Esophagus (tissue), 2 donors: ENCODE results near the gene CDC5L. TPM values are rescaled to one million over a fixed set of nuclear protein-coding genes. Genes with fewer than 3 reads are reported as not detected.
"Not testable (repeated sequence)": the region's sequence is repeated elsewhere in the genome, so short reads cannot be mapped to it uniquely, and the experiment has no call there.

Experiments used
- H3K27ac ChIP-seq, 2 donors: one replicate each; pipeline ENCODE4 v1.5.1; 2013; ENCODE audit warnings: low read depth in 2 of 2, mild to moderate bottlenecking in 2 of 2, inconsistent platforms in 1 of 2, low read length in 1 of 2, moderate library complexity in 1 of 2
- H3K27me3 ChIP-seq, 2 donors: one replicate each; pipeline ENCODE4 v1.6.1; 2013; ENCODE audit warnings: low read length in 2 of 2, control low read depth in 1 of 2, mild to moderate bottlenecking in 1 of 2; ENCODE audit not compliant: insufficient read depth in 2 of 2, control insufficient read depth in 1 of 2
- H3K36me3 ChIP-seq, 2 donors: one replicate each; pipeline ENCODE4 v1.6.1; 2013; ENCODE audit warnings: low read length in 1 of 2; ENCODE audit not compliant: control insufficient read depth in 2 of 2, insufficient read depth in 2 of 2
- H3K4me1 ChIP-seq, 2 donors: one replicate each; pipeline ENCODE4 v1.6.1; 2013; ENCODE audit warnings: low read length in 1 of 2; ENCODE audit not compliant: control insufficient read depth in 2 of 2, insufficient read depth in 2 of 2
- H3K4me3 ChIP-seq, 2 donors: one replicate each; pipeline ENCODE4 v1.5.1; 2013; ENCODE audit warnings: low read length in 2 of 2, mild to moderate bottlenecking in 2 of 2, low read depth in 1 of 2, moderate library complexity in 1 of 2
- H3K9me3 ChIP-seq, 2 donors: one replicate each; pipeline ENCODE4 v1.6.1; 2013; ENCODE audit warnings: mild to moderate bottlenecking in 2 of 2, low read depth in 1 of 2, low read length in 1 of 2, moderate library complexity in 1 of 2; ENCODE audit not compliant: control insufficient read depth in 2 of 2, insufficient read depth in 1 of 2
- WGBS, 2 donors: extraction: QIAGEN DNeasy Blood & Tissue Kit; methylation state at CpG; one replicate each; pipeline ENCODE4 v1.1.7; 2013; 5-methylcytosine and 5-hydroxymethylcytosine counted together
- polyA plus RNA-seq, 2 donors: library from polyadenylated mRNA; stranded (reverse); fragments of 200-250 nt; gene quantifications; one replicate each; pipeline ENCODE4 v1.2.3, GENCODE V29; 2013
- donor health status: healthy with polysubstance abuse.
- donor health status: Bipolar disorder and iron deficiency.

CDC5L gene
- polyA plus RNA-seq, 2 donors = 4.6 to 7.8 TPM

DNA sequence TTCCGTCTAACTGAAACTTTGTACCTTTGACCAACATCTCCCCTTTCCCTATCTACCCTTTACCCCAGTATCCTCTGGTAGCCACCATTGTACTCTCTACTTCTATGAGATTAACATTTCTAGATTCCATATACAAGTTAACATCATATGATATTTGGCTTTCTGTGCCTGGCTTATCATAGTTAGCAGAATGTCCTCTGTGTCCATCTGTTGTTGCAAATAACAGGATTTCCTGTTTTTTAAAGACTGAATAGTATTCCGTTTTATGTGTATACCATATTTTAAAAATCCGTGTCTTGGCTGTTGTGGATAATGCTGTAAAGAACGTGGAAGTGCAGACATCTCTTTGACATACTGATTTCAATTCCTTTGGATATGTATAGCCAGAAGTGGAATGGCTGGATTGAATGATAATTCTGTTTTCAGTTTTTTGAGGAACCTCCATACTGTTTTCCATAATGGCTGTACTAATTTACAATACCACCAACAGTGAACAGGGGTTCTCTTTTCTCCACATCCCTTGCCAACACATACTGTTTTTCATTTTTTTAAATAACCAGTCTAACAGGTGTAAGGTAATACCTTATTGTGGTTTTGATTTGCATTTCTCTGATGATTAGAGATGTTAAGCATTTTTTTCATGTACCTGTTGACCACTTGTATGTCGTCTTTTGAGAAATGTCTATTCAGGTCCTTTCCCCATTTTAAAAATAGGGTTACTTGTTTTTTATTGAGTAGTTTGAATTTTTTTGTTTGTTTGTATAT, 53.8 kb downstream of the CDC5L start:
- WGBS, 2 donors = 94% methylated on average over 5 of the region's 5 CpGs
- peaks cover 2 to 5% of the 10 kb centered on the region in 2 donors for H3K36me3 ChIP-seq

DNA sequence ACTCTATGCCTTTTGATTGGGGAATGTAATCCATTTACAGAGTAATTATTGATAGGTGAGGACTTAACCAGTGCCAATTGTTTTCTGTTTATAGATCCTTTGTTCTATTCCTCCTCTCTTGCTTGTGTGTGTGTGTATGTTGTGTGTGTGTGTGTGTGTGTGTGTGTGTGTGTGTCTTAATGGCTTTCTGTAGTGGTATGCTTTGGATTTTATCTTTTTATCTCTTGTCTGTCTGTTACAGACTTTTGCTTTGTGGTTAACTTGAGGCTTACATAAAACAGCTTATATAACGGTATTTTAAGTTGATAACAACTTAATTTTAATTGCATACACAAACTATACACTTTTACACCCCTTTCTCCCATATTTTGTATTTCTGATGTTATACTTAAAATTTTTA, 54.7 kb downstream of the CDC5L start:
- 79 to 86% methylated on average over 1 of the region's 1 CpG for WGBS, 2 donors
- H3K4me3 ChIP-seq = no peak overlapping the region
- no peaks in the 10 kb centered on the region for H3K4me1 ChIP-seq
- H3K9me3 ChIP-seq = peaks cover 0 to 2% of the 10 kb centered on the region in 2 donors
- H3K36me3 ChIP-seq = peaks cover 2 to 5% of the 10 kb centered on the region in 2 donors
- no peak overlapping the region for H3K27ac ChIP-seq
- H3K27me3 ChIP-seq = no peaks in the 10 kb centered on the region

More for the DNA sequence above, 53.8 kb downstream of the CDC5L start:
- no peaks in the 10 kb centered on the region for H3K4me1 ChIP-seq
- no peak overlapping the region for H3K4me3 ChIP-seq
- H3K9me3 ChIP-seq = peaks cover 0 to 2% of the 10 kb centered on the region in 2 donors
- no peaks in the 10 kb centered on the region for H3K27me3 ChIP-seq
- H3K27ac ChIP-seq = no peak overlapping the region

DNA sequence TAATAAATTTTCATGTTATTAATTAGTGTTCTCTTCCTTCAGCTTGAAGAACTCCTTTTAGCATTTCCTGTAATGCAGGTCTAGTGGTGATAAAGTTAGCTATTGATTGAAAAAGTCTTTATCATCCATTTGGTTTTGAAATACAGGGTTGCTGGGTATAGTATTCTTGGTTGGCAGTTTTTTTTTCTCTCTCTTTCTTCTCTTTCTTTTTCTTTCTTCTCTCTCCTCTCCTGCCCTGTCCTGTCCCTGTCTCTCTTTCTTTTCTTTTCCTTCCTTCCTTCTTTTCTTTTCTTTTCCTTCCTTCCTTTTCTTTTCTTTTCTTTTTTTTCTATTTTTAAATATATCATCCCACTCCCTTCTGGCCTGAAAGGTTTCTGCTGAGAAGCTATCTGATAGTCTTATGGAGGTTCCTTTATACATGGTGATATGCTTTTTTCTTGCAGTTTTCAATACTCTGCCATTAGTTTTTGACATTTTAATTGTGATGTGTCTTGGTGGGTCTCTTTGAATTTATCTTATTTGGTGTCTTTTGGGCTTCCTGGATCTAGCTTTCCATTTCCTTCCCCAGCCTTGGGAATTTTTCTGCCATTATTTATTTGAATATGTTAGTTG, 55.4 kb downstream of the CDC5L start:
- no peak overlapping the region for H3K4me3 ChIP-seq

DNA sequence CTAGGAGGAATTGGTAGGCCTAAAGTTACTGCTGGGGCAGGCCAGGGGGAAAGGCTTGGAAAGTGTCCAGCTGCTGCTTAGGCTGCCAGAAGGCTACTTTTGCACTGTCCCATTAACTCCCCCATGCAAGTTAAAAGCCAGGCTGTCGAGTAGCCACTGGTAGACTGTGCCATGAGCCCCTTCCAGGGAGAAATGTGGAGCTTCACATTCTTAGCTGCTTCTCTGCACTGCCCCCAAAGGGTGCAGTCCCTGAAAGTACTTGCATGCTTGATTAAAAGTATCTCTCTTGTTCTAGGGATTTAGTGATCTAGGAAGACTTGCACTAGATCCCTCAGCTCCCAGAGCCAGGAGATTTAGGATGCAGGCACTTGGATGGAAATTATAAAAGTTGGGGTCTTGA, 57.3 kb downstream of the CDC5L start:
- peaks cover 0 to 2% of the 10 kb centered on the region in 2 donors for H3K9me3 ChIP-seq
- no peaks in the 10 kb centered on the region for H3K27me3 ChIP-seq
- peaks cover 2 to 5% of the 10 kb centered on the region in 2 donors for H3K36me3 ChIP-seq
- no peaks in the 10 kb centered on the region for H3K4me1 ChIP-seq
- H3K27ac ChIP-seq = no peak overlapping the region
- no peak overlapping the region for H3K4me3 ChIP-seq
- 76 to 93% methylated on average over 1 of the region's 1 CpG for WGBS, 2 donors

More for the DNA sequence above, 55.4 kb downstream of the CDC5L start:
- peaks cover 2 to 5% of the 10 kb centered on the region in 2 donors for H3K36me3 ChIP-seq
- peaks cover 0 to 2% of the 10 kb centered on the region in 2 donors for H3K9me3 ChIP-seq
- no peak overlapping the region for H3K27ac ChIP-seq
- H3K4me1 ChIP-seq = no peaks in the 10 kb centered on the region
- H3K27me3 ChIP-seq = no peaks in the 10 kb centered on the region

DNA sequence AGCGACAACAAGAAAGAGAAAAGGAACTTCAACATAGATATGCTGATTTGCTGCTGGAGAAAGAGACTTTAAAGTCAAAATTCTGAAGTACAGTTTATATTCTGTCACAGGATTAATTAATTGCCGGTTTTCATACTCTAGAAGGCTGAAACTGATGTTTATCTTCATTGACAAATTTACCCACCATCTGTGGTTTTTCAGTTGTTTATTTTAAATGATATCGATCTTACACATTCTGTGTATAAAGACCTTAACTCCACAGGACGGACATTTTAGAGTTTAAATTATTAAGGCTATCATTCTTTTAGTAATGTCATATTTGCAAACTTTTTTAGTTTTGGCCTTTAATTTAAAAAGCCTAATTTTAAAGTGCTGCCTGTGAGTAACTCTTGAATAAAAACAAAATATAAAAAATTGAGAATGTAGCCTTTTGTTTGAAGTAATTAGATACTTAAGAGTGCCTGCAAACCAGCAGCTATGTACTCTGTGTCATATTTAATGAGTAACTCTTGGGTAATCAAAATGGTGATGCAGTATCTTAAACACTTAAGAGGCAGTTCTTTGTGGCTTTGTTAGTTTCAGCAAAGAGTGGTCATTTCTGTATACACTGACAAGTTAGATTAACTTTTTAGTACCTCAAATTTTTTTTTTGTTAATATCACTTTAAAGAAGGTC, 59.3 kb downstream of the CDC5L start:
- 57 to 71% methylated on average over 4 of the region's 4 CpGs for WGBS, 2 donors
- peaks cover 0 to 2% of the 10 kb centered on the region in 2 donors for H3K9me3 ChIP-seq
- no peak overlapping the region for H3K4me3 ChIP-seq
- no peak overlapping the region for H3K27ac ChIP-seq
- H3K27me3 ChIP-seq = no peaks in the 10 kb centered on the region
- no peaks in the 10 kb centered on the region for H3K4me1 ChIP-seq
- peaks cover 2 to 6% of the 10 kb centered on the region in 2 donors for H3K36me3 ChIP-seq

DNA sequence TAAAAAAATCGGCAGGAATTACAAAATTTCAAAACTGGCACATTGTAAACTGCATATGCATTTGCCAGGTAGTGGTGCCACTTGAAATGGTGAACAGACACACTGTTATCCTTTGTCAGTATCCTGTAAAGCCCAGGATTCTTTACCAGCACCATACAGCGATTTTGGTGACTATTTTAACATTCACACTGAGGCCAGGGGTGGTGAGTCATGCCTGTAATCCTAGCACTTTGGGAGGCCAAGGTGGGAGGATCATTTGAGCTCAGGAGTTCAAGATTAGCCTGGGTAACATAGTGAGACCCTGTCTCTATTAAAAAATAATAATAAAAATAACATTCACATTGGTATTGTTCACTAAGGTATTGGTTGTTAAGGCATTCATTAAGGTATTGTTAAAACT, 61.7 kb downstream of the CDC5L start:
- H3K27me3 ChIP-seq, H3K4me3 ChIP-seq, H3K27ac ChIP-seq, H3K9me3 ChIP-seq, H3K4me1 ChIP-seq, H3K36me3 ChIP-seq: not testable (repeated sequence)
- WGBS, 2 donors = 83 to 91% methylated on average over 2 of the region's 2 CpGs

DNA sequence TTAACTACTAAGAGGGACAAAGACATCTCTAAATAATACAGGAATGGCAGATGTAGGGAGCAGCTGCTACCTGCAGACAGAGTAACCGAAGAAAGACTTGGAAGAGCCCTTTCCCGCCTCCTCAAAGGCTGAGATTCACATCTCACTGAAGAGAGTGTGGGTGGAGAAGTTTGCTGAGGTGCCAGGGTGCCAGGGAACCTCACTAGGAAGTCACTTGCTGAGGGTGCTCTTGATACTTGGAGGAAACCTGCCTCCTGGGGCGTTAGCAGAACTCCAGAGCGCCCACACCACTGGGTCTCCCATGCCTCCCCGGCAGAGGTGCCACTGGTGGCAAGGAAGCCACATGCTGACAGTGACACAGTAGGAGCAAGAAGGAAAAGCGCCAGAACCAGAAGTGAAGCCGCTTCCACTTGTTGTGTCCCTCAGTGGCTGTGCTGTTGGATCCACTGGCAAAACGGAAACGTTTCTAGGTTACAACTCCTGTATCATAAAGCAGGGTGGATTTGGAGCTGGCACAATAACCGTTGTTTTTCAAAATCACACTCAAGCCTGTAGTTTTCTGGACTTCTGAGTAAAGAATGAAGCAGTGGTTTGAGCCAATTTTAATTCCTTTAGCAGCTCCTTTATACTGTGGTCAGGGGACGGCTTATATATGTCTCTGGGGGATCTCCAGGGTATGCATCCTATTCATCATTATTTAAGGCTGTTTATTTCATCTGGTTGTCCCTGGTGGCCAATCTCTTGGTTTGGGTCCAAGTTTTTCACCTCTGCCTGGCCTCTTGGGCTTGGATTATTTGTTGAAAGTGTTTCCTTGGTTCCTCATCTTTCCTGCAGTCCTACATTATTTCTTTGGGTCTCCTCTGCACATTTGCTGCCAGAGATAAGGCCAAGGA, 64.5 kb downstream of the CDC5L start:
- Histone ChIP-seq H3K4me3 (no peak overlapping the region), H3K27me3 (no peaks in the 10 kb centered on the region), H3K27ac (no peak overlapping the region), H3K36me3 (peaks cover 0 to 4% of the 10 kb centered on the region in 2 donors), H3K4me1 (no peaks in the 10 kb centered on the region), H3K9me3 (no peaks in the 10 kb centered on the region)
- 81 to 85% methylated on average over 11 of the region's 11 CpGs for WGBS, 2 donors

DNA sequence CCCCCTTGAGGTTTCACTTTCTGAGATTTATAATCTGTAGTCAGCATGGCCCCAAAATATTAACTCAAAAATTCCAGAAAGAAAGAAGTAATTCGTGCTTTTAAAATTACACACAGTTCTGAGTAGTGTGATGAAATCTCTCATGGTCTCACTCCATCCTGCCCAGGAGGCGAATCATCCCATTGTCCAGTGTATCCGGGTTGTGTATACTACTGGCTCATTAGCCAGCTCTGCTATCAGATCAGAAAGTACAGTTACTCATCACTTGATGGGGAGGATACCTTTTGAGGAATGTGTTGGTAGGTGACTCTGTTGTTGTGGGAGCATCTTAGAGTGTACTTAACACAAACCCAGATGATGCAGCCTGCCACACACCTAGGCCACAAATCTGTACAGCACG, 65.2 kb downstream of the CDC5L start:
- no peaks in the 10 kb centered on the region for H3K9me3 ChIP-seq
- H3K4me1 ChIP-seq = no peaks in the 10 kb centered on the region
- 75 to 79% methylated on average over 4 of the region's 4 CpGs for WGBS, 2 donors
- no peak overlapping the region for H3K4me3 ChIP-seq
- H3K36me3 ChIP-seq = peaks cover 0 to 4% of the 10 kb centered on the region in 2 donors
- H3K27ac ChIP-seq = no peak overlapping the region
- no peaks in the 10 kb centered on the region for H3K27me3 ChIP-seq

DNA sequence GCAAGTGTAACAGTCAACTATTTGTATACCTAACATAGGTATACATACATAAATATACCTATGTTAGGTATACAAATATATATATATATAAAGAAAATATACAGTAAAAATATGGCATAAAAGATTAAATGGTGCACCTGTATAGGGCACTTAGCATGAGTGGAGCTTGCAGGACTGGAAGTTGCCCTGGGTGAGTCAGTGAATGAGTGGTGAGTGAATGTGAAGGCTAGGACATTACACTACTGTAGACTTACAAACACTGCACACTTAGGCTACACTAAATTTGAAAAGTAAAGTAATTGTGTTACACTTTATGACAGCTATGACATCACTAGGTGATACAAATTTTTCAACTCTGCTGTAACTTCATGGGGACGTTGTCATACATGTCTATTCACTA, 65.6 kb downstream of the CDC5L start:
- Histone ChIP-seq H3K27ac (no peak overlapping the region), H3K9me3 (no peaks in the 10 kb centered on the region), H3K36me3 (peaks cover 0 to 4% of the 10 kb centered on the region in 2 donors), H3K27me3 (no peaks in the 10 kb centered on the region), H3K4me3 (no peak overlapping the region), H3K4me1 (peaks cover 0 to 3% of the 10 kb centered on the region in 2 donors)
- 88 to 91% methylated on average over 1 of the region's 1 CpG for WGBS, 2 donors
